GM12878 (cell line): ENCODE data around the gene BIRC6. TPM values are rescaled to one million over a fixed set of nuclear protein-coding genes. Genes with fewer than 3 reads are reported as not detected.

Experiments used
- ATAC-seq: fragments of 200-7000 bp; cut with Tn5 transposase; 3 replicates; pipeline ENCODE4 v1.9.1; 2020; ENCODE audit warnings: mild to moderate bottlenecking, moderate library complexity
- BruUV-seq: library from RNA; stranded (reverse); fragments of 400-500 nt; replicated peaks from 2 replicates; lab custom pipeline; 2021; lab: Mats Ljungman, UMichigan
- CTCF ChIA-PET: fragments of 300-600 bp; sonication (Branson Sonifier 250); formaldehyde crosslinking; extraction: SDS; loops from one replicate; lab custom pipeline; 2021; ENCODE audit warnings: inconsistent platforms; lab: Yijun Ruan, JAX
- POLR2A ChIA-PET: fragments of 350-600 bp; formaldehyde crosslinking; extraction: SDS; loops from one replicate; lab custom pipeline; 2021; ENCODE audit warnings: inconsistent platforms; lab: Charles Lee
- RAD21 ChIA-PET: fragments of 300-600 bp; sonication (Branson Sonifier 250); formaldehyde crosslinking; loops from one replicate; lab custom pipeline; 2023; ENCODE audit warnings: antibody characterized with exemption; ENCODE audit not compliant: unreplicated experiment; lab: Charles Lee
- SMC1A ChIA-PET: fragments of 300-600 bp; sonication (Branson Sonifier 250); formaldehyde crosslinking; loops from one replicate; lab custom pipeline; 2023; ENCODE audit not compliant: unreplicated experiment, uncharacterized antibody; lab: Charles Lee
- DNase-seq: peaks from one replicate; pipeline ENCODE4 v3.0.0-alpha.2; 2011; ENCODE audit warnings: low read depth, low spot score
- FAIRE-seq: peaks from 3 replicates; lab custom pipeline; 2011; peaks lifted over from hg19 to GRCh38; lab: Jason Lieb, UNC
- H2AFZ ChIP-seq: 2 replicates; pipeline ENCODE4 v1.6.0; 2011; ENCODE audit warnings: low read depth, low read length, control low read depth; ENCODE audit not compliant: control insufficient read depth
- H3K27ac ChIP-seq: 2 replicates; pipeline ENCODE4 v1.5.1; 2011; ENCODE audit warnings: control low read depth; ENCODE audit not compliant: control insufficient read depth, insufficient read depth
- H3K27me3 ChIP-seq, 2 experiments: replicated peaks in 1 of 2; 2 replicates each; pipeline versions ENCODE4 v1.6.0 to v1.6.1; 2011; ENCODE audit warnings: low read length in 1 of 2; ENCODE audit not compliant: control insufficient read depth in 2 of 2, insufficient read depth in 2 of 2
- H3K36me3 ChIP-seq, 2 experiments: 2 replicates each; pipeline ENCODE4 v1.5.1; 2011; ENCODE audit warnings: low read length in 1 of 2; ENCODE audit not compliant: control insufficient read depth in 2 of 2, insufficient read depth in 2 of 2
- H3K4me1 ChIP-seq: 2 replicates; pipeline ENCODE4 v1.6.1; 2011; ENCODE audit warnings: mild to moderate bottlenecking, low read length, moderate library complexity, mixed read lengths; ENCODE audit not compliant: control insufficient read depth, insufficient read depth
- H3K4me2 ChIP-seq: 2 replicates; pipeline ENCODE4 v1.6.0; 2011; ENCODE audit warnings: control low read depth; ENCODE audit not compliant: control insufficient read depth, insufficient read depth
- H3K4me3 ChIP-seq: fragments of 200-600 bp; sonication (generic); 2 replicates; pipeline ENCODE4 v1.5.1; 2016
- H3K79me2 ChIP-seq: 2 replicates; pipeline ENCODE4 v1.6.0; 2011; ENCODE audit warnings: low read length; ENCODE audit not compliant: control insufficient read depth, insufficient read depth
- H3K9ac ChIP-seq: 2 replicates; pipeline ENCODE4 v1.8.0; 2011; ENCODE audit warnings: low read length, control low read depth, mixed read lengths; ENCODE audit not compliant: control insufficient read depth, insufficient read depth
- H3K9me3 ChIP-seq: replicated peaks from 3 replicates; pipeline ENCODE4 v1.5.1; 2011; ENCODE audit warnings: mild to moderate bottlenecking, low read length; ENCODE audit not compliant: control insufficient read depth, insufficient read depth
- H4K20me1 ChIP-seq: 2 replicates; pipeline ENCODE4 v1.6.0; 2011; ENCODE audit not compliant: control insufficient read depth, insufficient read depth
- LARP7 ChIP-seq: fragments of 450-650 bp; IDR thresholded peaks from 2 replicates; pipeline ENCODE4 v1.6.1; 2017; ENCODE audit warnings: mild to moderate bottlenecking
- STAT1 ChIP-seq: fragments of 450-650 bp; conservative IDR thresholded peaks from 2 replicates; pipeline ENCODE4 v1.6.1; 2014; ENCODE audit warnings: antibody characterized with exemption, mild to moderate bottlenecking
- TAF1 ChIP-seq: IDR thresholded peaks from 2 replicates; pipeline ENCODE4 v1.6.1; 2011; ENCODE audit warnings: mild to moderate bottlenecking, low read depth, low read length, borderline replicate concordance
- ZNF207 ChIP-seq: fragments of 450-650 bp; IDR thresholded peaks from 2 replicates; pipeline ENCODE4 v1.6.1; 2014; ENCODE audit warnings: antibody characterized with exemption, mild to moderate bottlenecking, borderline replicate concordance
- ZNF217 ChIP-seq: fragments of 450-650 bp; IDR thresholded peaks from 2 replicates; pipeline ENCODE4 v1.6.1; 2017; ENCODE audit warnings: antibody characterized with exemption, mild to moderate bottlenecking
- ZSCAN29 ChIP-seq: fragments of 450-650 bp; IDR thresholded peaks from 2 replicates; pipeline ENCODE4 v1.6.1; 2017; ENCODE audit warnings: mild to moderate bottlenecking, moderate library complexity
- WGBS: methylation state at CpG from one replicate; pipeline ENCODE4 v1.1.6; 2016; ENCODE audit warnings: low lambda C conversion rate; ENCODE audit not compliant: insufficient replicate concordance, insufficient coverage; ENCODE audit errors: missing lambda C conversion rate; 5-methylcytosine and 5-hydroxymethylcytosine counted together
- in situ Hi-C: fragments of 300-500 bp; cut with MboI; formaldehyde crosslinking; loops from 9 replicates; pipeline ENCODE4 v1.14.3; 2018; ENCODE audit warnings: mixed read lengths
- intact Hi-C: fragments of 100-400 bp; cut with micrococcal nuclease; formaldehyde crosslinking; loops from one replicate; pipeline ENCODE4 v1.14.2; 2022; ENCODE audit not compliant: unreplicated experiment
- polyA plus RNA-seq, 11 experiments: library from polyadenylated mRNA; depleted of rRNA in 4 of 11; unstranded in 6 of 11; stranded (reverse) in 5 of 11; fragments of >200 nt; fragmentation: Nextera tagmentation in 4 of 11; fragmentation: Illumina TruSeq in 1 of 11; extraction: Ambion mirVana in 4 of 11; extraction: Trizol in 1 of 11; gene quantifications; 1 replicate in 1 of 11; 2 replicates in 10 of 11; pipeline versions ENCODE4 v1.2.1 to v1.2.3, GENCODE V29; 2011 to 2016; ENCODE audit warnings: inconsistent platforms in 2 of 11, missing spikeins in 2 of 11, low read depth in 1 of 11
- total RNA-seq, 4 experiments: library from RNA; depleted of rRNA in 3 of 4; stranded (reverse); fragments of >200 nt in 3 of 4; fragmentation: Illumina TruSeq in 1 of 4; extraction: Trizol in 1 of 4; gene quantifications; 2 replicates each; pipeline versions ENCODE4 v1.2.1 to v1.2.3, GENCODE V29; 2013 to 2021
- TF ChIP-seq, protein P1 (sequence below): IDR thresholded peaks from 2 replicates; pipeline ENCODE4 v1.6.1; 2012; ENCODE audit warnings: low read depth, low read length, improper control_type of control experiment
- TF ChIP-seq, protein P2 (sequence below): IDR thresholded peaks from 2 replicates; pipeline ENCODE4 v1.6.1; 2012; ENCODE audit warnings: low read depth, low read length, improper control_type of control experiment

BIRC6 gene
- total and polyA plus RNA-seq, 10 of the 15 experiments (the other 5 are each of a cell fraction or from before 2014, with no cell fraction given), result 18.8 to 118 (median 55.0) TPM

DNA sequence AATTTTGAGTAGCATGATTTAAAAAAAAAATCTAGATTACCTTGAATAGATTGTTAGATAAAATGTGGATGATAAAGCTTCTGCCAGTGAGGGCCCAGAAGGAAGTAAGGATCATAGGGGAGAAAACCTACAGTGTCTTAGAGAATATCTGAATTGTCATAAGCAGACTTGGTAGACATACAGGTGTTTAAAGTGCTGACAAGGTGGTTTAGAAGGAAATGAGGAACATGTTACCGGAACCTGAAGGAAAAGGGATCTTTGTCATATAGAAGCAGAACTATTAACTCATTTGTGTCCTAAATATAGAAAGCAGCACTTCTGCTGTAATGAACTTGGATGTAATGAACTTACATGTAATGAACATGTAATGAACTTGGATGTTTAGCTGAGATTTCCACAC, 176.1 kb downstream of the BIRC6 start:
- Histone ChIP-seq H3K4me1 (no peaks in the 10 kb centered on the region), H3K36me3 (peaks cover under 1 to 22% of the 10 kb centered on the region in 2 experiments; a peak in 3 of 4 replicates), H4K20me1 (no peaks in the 10 kb centered on the region), H3K4me3 (no peak overlapping the region), H3K27ac (no peak overlapping the region), H3K9me3 (no peaks in the 10 kb centered on the region), H2AFZ (no peak overlapping the region), H3K79me2 (no peaks in the 10 kb centered on the region), H3K4me2 (no peak overlapping the region)
- WGBS, result 92% methylated on average over 1 of the region's 1 CpG
- ChIA-PET CTCF (no interaction called here), RAD21 (no interaction called here), POLR2A (no interaction called here), SMC1A (no interaction called here)
- no TSS peak for BruUV-seq
- no peak for DNase-seq
- no peak for FAIRE-seq
- intact Hi-C loops (no loop called here), in situ Hi-C loops (no loop called here)
- no peak for ATAC-seq
- TF ChIP-seq TAF1 (no peak), ZNF217 (no peak), ZSCAN29 (no peak), LARP7 (no peak), STAT1 (no peak), ZNF207 (no peak)
- TF ChIP-seq, protein P1, sequence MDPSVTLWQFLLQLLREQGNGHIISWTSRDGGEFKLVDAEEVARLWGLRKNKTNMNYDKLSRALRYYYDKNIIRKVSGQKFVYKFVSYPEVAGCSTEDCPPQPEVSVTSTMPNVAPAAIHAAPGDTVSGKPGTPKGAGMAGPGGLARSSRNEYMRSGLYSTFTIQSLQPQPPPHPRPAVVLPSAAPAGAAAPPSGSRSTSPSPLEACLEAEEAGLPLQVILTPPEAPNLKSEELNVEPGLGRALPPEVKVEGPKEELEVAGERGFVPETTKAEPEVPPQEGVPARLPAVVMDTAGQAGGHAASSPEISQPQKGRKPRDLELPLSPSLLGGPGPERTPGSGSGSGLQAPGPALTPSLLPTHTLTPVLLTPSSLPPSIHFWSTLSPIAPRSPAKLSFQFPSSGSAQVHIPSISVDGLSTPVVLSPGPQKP, result no peak
- TF ChIP-seq, protein P2, sequence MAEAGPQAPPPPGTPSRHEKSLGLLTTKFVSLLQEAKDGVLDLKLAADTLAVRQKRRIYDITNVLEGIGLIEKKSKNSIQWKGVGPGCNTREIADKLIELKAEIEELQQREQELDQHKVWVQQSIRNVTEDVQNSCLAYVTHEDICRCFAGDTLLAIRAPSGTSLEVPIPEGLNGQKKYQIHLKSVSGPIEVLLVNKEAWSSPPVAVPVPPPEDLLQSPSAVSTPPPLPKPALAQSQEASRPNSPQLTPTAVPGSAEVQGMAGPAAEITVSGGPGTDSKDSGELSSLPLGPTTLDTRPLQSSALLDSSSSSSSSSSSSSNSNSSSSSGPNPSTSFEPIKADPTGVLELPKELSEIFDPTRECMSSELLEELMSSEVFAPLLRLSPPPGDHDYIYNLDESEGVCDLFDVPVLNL, result no peak
- TF ChIP-seq, all 136 proteins: peak for 0
- Histone ChIP-seq H3K9ac (no peak overlapping the region), H3K27me3 (no peaks in the 10 kb centered on the region)
